Spleen (tissue), 11 donors: ENCODE results near the gene AVPR2. TPM values are rescaled to one million over a fixed set of nuclear protein-coding genes. Genes with fewer than 3 reads are reported as not detected.

Experiments used
- DNase-seq: peaks from one replicate; pipeline ENCODE4 v3.0.0-alpha.2; 2020
- H3K27ac ChIP-seq, 8 donors: fragments of 200-600 bp; sonication (generic) in 7 of 8; 1 replicate in 4 of 8; 2 replicates in 4 of 8; pipeline versions ENCODE4 v1.5.0 to v1.8.0; 2016 to 2021; ENCODE audit warnings: inconsistent platforms in 4 of 8, mild to moderate bottlenecking in 4 of 8, moderate library complexity in 1 of 8
- H3K27me3 ChIP-seq, 7 donors: fragments of 200-600 bp; sonication (generic) in 6 of 7; replicated peaks in 1 of 7; 1 replicate in 4 of 7; 2 replicates in 3 of 7; pipeline versions ENCODE4 v1.5.0 to v1.8.0; 2016 to 2021; ENCODE audit warnings: inconsistent platforms in 3 of 7, mild to moderate bottlenecking in 1 of 7
- H3K36me3 ChIP-seq, 6 donors: fragments of 200-600 bp; sonication (generic) in 5 of 6; 1 replicate in 4 of 6; 2 replicates in 2 of 6; pipeline versions ENCODE4 v1.5.0 to v1.8.0; 2016 to 2021; ENCODE audit warnings: inconsistent platforms in 2 of 6
- H3K4me1 ChIP-seq, 6 donors: fragments of 200-600 bp; sonication (generic) in 5 of 6; 1 replicate in 3 of 6; 2 replicates in 3 of 6; pipeline versions ENCODE4 v1.5.0 to v1.8.0; 2016 to 2021; ENCODE audit warnings: inconsistent platforms in 3 of 6
- H3K4me3 ChIP-seq, 8 donors: fragments of 200-600 bp; sonication (generic) in 7 of 8; 1 replicate in 4 of 8; 2 replicates in 4 of 8; pipeline versions ENCODE4 v1.5.0 to v1.8.0; 2016 to 2021; ENCODE audit warnings: inconsistent platforms in 4 of 8, mild to moderate bottlenecking in 4 of 8, moderate library complexity in 2 of 8
- H3K9me3 ChIP-seq, 8 donors: fragments of 200-600 bp; sonication (generic) in 7 of 8; 1 replicate in 4 of 8; 2 replicates in 4 of 8; pipeline versions ENCODE4 v1.5.0 to v1.8.0; 2016 to 2021; ENCODE audit warnings: inconsistent platforms in 4 of 8
- POLR2A ChIP-seq, 3 donors: fragments of 450-650 bp; IDR thresholded peaks; one replicate each; pipeline ENCODE4 v1.5.1; 2017; ENCODE audit warnings: antibody characterized with exemption in 3 of 3, mild to moderate bottlenecking in 1 of 3
- POLR2AphosphoS5 ChIP-seq, 3 donors: sonication (generic); formaldehyde crosslinking; IDR thresholded peaks; one replicate each; pipeline ENCODE4 v1.5.1; 2017; ENCODE audit warnings: antibody characterized with exemption in 3 of 3
- WGBS, 5 donors: extraction: QIAGEN DNeasy Blood & Tissue Kit in 3 of 5; methylation state at CpG; one replicate each; pipeline versions ENCODE4 v1.1.5 to v1.1.7; 2013 to 2018; 5-methylcytosine and 5-hydroxymethylcytosine counted together
- intact Hi-C: fragments of 100-400 bp; cut with DNase I; formaldehyde crosslinking; loops from one replicate; pipeline ENCODE4 v1.15.0; 2023; ENCODE audit warnings: low total_unique reads
- polyA plus RNA-seq, 3 donors: library from polyadenylated mRNA; stranded (reverse); fragments of 200-250 nt; gene quantifications; one replicate each; pipeline ENCODE4 v1.2.1, GENCODE V29; 2013
- total RNA-seq, 7 donors: library from RNA; depleted of rRNA in 3 of 7; stranded (reverse); fragments of >200 nt in 3 of 7; fragmentation: NEBNext Ultra II Directional in 4 of 7; extraction: Animal tissue kit (Norgen Biotek cat#: 25700) in 4 of 7; gene quantifications; one replicate each; pipeline versions ENCODE4 v1.1.0 to v1.2.1, GENCODE V29; 2016 to 2021
- TF ChIP-seq, protein P1 (sequence below), 11 experiments: fragments of 200-600 bp in 7 of 11; fragments of 450-650 bp in 4 of 11; sonication (generic) in 4 of 11; IDR thresholded peaks in 8 of 11; conservative IDR thresholded peaks in 3 of 11; 1 replicate in 7 of 11; 2 replicates in 4 of 11; pipeline versions ENCODE4 v1.4.0 to v1.8.0; 2016 to 2021; ENCODE audit warnings: antibody characterized with exemption in 11 of 11, inconsistent platforms in 4 of 11, mild to moderate bottlenecking in 1 of 11
- donor health status: healthy with polysubstance abuse.
- donor health status: DM: no; HTN: no; CAD: no; lungs with moderate emphysema.
- donor health status: DM: no; HTN: no; CAD: no.
- donor health status: Bipolar disorder and iron deficiency.
- donor health status: healthy.
- donor health status: DM: no; HTN: no; CAD: no.
- donor health status: DM: yes; HTN: yes; CAD: no.

AVPR2 gene
- total and polyA plus RNA-seq, 10 donors: 0.22 to 0.77 (median 0.39) TPM; not detected in 6

DNA sequence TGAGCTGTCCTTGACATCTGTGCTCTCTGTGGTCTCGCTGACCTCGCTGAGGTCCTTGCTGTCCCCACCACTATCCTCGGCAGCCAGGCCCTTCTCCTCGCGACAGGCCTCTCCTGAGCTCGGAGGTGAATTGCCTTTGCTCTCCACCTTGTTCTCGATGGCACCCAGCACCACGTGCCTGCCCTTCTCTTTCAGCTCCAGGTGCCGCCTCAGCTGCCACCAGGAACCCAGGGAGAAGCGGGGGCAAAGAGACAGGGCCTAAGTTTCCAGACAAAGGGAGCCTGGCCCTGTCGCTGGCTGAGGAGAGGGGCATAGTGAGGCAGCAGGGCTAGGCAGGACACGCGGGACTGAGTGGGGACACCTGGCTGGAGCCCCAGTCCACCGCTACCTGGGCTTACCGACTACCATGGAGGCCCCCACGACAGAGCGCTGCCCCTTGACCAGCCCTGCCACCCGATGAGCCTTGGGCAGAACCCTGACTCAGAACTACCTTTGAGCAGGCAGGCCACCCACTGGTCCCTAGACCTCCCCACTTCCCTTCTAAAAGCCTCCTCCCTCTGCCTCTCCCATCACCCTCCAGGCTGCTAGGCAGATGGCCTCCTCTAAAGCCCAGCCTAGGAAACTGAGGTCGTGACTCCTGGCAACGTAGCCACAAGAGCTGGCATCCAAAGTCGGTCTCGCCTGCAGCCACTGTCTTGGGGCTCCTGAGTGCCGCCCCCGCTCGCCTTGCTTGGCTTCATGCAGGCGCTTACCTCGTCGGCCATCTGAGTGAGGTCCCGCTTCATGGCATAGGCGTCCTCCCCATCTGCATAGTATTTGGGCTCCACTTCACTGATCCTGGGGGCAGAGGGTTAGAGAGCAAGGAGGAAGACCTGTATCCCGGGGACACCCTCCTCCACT is 25.8 kb downstream of the AVPR2 start:
- WGBS, 5 donors: 79 to 88% (median 81%) methylated on average over 6 to 31 of the region's 31 CpGs
- Histone ChIP-seq H3K27ac (peak overlapping the region in 7 of 8 donors; percentile 13 to 99 (median 96)), H3K4me1 (peaks cover 16 to 78% (median 59%) of the 10 kb centered on the region in 6 donors), H3K36me3 (peaks cover 0 to 44% (median 11%) of the 10 kb centered on the region in 6 donors), H3K4me3 (no peak overlapping the region), H3K27me3 (peaks cover 0 to 9% (median 0%) of the 10 kb centered on the region in 7 donors), H3K9me3 (no peaks in the 10 kb centered on the region)
- TF ChIP-seq POLR2AphosphoS5 (IDR thresholded peaks at IDR 0.05) (peak in 1 of 3 donors; percentile 24), POLR2A (IDR thresholded peaks at IDR 0.05) (no peak)
- DNase-seq: peak; percentile 80
- intact Hi-C loops: no loop called here

DNA sequence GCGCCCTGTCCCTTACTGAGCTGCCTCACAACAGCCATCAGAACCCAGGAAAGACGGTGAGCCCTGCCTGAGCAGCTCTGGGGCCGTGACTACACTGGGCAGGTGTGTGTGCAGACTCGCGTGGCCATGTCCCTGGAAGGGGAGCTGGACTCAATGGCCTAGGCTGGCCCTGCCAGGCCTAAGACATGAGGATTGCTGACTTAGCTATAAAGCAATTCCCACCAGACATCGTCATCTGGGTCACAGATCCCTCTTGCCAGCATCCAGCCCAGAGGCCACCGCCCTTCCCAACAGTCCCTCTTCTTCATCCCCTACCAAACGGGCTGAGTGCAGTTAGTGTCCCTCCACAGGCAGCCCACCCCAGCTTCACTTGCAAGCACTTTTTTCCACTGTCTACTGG is 26.7 kb downstream of the AVPR2 start:
- peaks cover 0 to 44% (median 11%) of the 10 kb centered on the region in 6 donors for H3K36me3 ChIP-seq
- intact Hi-C loops: no loop called here
- no peaks in the 10 kb centered on the region for H3K9me3 ChIP-seq
- DNase-seq: peak; percentile 75
- no peak overlapping the region for H3K4me3 ChIP-seq
- peaks cover 0 to 9% (median 0%) of the 10 kb centered on the region in 7 donors for H3K27me3 ChIP-seq
- peaks cover 15 to 77% (median 58%) of the 10 kb centered on the region in 6 donors for H3K4me1 ChIP-seq
- H3K27ac ChIP-seq: peak overlapping the region in 2 of 8 donors; percentile 96 to 99
- WGBS, 5 donors: 76 to 95% (median 92%) methylated on average over 4 to 8 of the region's 8 CpGs
- TF ChIP-seq, protein P1, sequence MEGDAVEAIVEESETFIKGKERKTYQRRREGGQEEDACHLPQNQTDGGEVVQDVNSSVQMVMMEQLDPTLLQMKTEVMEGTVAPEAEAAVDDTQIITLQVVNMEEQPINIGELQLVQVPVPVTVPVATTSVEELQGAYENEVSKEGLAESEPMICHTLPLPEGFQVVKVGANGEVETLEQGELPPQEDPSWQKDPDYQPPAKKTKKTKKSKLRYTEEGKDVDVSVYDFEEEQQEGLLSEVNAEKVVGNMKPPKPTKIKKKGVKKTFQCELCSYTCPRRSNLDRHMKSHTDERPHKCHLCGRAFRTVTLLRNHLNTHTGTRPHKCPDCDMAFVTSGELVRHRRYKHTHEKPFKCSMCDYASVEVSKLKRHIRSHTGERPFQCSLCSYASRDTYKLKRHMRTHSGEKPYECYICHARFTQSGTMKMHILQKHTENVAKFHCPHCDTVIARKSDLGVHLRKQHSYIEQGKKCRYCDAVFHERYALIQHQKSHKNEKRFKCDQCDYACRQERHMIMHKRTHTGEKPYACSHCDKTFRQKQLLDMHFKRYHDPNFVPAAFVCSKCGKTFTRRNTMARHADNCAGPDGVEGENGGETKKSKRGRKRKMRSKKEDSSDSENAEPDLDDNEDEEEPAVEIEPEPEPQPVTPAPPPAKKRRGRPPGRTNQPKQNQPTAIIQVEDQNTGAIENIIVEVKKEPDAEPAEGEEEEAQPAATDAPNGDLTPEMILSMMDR (IDR thresholded peaks at IDR 0.05 in 8 of 11, conservative IDR thresholded peaks at IDR 0.05 in 3 of 11): no peak
- no peak for TF ChIP-seq POLR2AphosphoS5 (IDR thresholded peaks at IDR 0.05)
- TF ChIP-seq POLR2A (IDR thresholded peaks at IDR 0.05): no peak

DNA sequence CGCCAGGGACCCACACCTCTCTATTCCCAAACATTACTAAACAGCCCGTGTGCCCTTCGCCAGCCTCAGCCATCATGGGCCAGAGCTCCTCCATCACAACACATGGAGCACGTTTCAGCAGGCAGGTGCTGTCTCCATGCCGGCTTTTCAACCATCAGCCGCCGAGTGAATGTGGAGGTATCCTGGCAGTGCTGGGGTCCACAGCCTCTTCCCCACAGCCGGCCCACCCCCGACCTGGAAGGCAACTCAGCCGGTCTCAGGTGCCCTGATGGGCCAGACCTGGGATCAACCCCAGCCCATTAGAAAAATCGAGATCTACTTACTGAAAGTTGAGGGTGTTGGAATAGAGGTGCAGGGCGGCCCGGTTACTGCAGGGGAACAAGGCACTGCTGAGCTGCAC is 27.3 kb downstream of the AVPR2 start:
- WGBS, 5 donors: 91 to 100% (median 94%) methylated on average over 8 to 13 of the region's 13 CpGs
- peak overlapping the region in 2 of 8 donors; percentile 7 to 96 for H3K27ac ChIP-seq
- H3K4me3 ChIP-seq: no peak overlapping the region
- H3K27me3 ChIP-seq: peaks cover 0 to 9% (median 0%) of the 10 kb centered on the region in 7 donors
- H3K36me3 ChIP-seq: peaks cover 0 to 44% (median 11%) of the 10 kb centered on the region in 6 donors
- intact Hi-C loops: no loop called here
- peak; percentile 73 for DNase-seq
- no peak for TF ChIP-seq POLR2AphosphoS5 (IDR thresholded peaks at IDR 0.05)
- TF ChIP-seq, protein P1 (IDR thresholded peaks at IDR 0.05 in 8 of 11, conservative IDR thresholded peaks at IDR 0.05 in 3 of 11): no peak
- TF ChIP-seq POLR2A (IDR thresholded peaks at IDR 0.05): no peak
- peaks cover 15 to 72% (median 54%) of the 10 kb centered on the region in 6 donors for H3K4me1 ChIP-seq
- H3K9me3 ChIP-seq: no peaks in the 10 kb centered on the region

DNA sequence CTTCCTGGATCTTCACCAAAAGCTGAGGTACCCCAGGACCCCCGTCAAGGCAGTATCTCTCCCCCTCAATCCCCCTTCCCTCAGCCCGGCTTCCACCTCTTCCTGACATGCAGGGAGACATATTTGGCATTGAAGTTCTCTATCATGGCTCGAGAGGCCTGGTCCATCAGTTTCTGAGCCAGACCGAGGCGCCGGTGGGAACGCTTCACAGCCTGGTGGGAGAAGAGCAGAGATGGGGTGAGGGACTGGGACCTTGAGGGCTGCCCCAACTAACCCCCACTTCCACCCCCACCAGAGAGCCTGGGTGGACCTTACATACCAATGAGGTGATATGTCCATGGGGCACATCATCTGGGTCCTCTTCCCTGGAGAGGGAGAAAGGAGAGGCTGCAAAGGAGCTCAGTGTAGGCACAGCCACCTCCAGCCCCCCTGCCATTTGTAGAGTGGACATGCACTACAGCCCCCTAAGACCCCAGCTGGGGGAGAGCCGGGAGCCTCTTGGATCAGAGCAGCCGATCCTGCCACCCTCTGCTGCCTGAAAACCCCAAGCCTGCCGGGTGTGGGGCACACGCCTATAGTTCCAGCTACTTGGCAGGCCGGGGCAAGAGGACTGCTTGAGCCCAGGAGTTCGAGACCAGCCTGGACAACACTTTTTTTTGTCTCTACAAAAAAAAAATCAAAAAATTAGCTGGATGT is 27.9 kb downstream of the AVPR2 start:
- no peak overlapping the region for H3K4me3 ChIP-seq
- peak; percentile 67 for DNase-seq
- H3K27me3 ChIP-seq: peaks cover 0 to 9% (median 0%) of the 10 kb centered on the region in 7 donors
- 92 to 100% (median 94%) methylated on average over 1 to 13 of the region's 13 CpGs for WGBS, 5 donors
- H3K36me3 ChIP-seq: peaks cover 0 to 44% (median 11%) of the 10 kb centered on the region in 6 donors
- intact Hi-C loops: no loop called here
- no peaks in the 10 kb centered on the region for H3K9me3 ChIP-seq
- no peak overlapping the region for H3K27ac ChIP-seq
- H3K4me1 ChIP-seq: peaks cover 15 to 65% (median 48%) of the 10 kb centered on the region in 6 donors
- TF ChIP-seq, protein P1 (IDR thresholded peaks at IDR 0.05 in 8 of 11, conservative IDR thresholded peaks at IDR 0.05 in 3 of 11): no peak
- TF ChIP-seq POLR2AphosphoS5 (IDR thresholded peaks at IDR 0.05) (no peak), POLR2A (IDR thresholded peaks at IDR 0.05) (no peak)
